Keratinocyte (primary cell): Measurements from ENCODE around the gene DPYD.

Experiments used
- EZH2 ChIP-seq: IDR thresholded peaks from one replicate; pipeline ENCODE4 v1.6.1; 2012; ENCODE audit warnings: inconsistent platforms, mild to moderate bottlenecking, low read length, moderate library complexity
- TF ChIP-seq, protein P1 (sequence below), 3 experiments: IDR thresholded peaks in 1 of 3; conservative IDR thresholded peaks in 1 of 3; optimal IDR thresholded peaks in 1 of 3; 2 replicates in 2 of 3; 3 replicates in 1 of 3; pipeline versions ENCODE3 to v1.5.1; 2011; ENCODE audit warnings: low read length in 3 of 3, mild to moderate bottlenecking in 3 of 3, moderate library complexity in 2 of 3, control low read depth in 1 of 3, inconsistent platforms in 1 of 3; ENCODE audit not compliant: insufficient read depth in 2 of 3; ENCODE audit errors: extremely low read depth in 1 of 3

DNA sequence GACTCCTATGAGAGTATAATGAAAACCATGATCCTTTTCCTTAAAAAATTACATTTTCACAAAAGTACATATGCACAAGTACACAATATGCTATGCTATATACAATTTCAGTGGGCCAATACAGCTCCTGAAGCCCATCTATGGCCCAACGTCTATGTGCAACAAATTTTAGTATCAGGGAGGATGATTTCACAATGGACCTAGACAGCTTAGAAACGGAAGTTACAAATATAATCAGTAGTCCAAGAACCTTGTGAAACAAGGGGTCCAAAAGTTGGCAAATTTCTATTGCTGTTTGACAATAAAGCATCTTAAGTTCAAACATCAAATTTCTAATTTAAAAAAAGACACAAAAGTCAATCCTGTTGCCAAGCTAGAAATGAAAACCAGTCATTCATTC is 87.0 kb downstream of the DPYD start:
- TF ChIP-seq, protein P1, sequence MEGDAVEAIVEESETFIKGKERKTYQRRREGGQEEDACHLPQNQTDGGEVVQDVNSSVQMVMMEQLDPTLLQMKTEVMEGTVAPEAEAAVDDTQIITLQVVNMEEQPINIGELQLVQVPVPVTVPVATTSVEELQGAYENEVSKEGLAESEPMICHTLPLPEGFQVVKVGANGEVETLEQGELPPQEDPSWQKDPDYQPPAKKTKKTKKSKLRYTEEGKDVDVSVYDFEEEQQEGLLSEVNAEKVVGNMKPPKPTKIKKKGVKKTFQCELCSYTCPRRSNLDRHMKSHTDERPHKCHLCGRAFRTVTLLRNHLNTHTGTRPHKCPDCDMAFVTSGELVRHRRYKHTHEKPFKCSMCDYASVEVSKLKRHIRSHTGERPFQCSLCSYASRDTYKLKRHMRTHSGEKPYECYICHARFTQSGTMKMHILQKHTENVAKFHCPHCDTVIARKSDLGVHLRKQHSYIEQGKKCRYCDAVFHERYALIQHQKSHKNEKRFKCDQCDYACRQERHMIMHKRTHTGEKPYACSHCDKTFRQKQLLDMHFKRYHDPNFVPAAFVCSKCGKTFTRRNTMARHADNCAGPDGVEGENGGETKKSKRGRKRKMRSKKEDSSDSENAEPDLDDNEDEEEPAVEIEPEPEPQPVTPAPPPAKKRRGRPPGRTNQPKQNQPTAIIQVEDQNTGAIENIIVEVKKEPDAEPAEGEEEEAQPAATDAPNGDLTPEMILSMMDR (optimal IDR thresholded peaks at IDR 0.05 in 1 of 3, IDR thresholded peaks at IDR 0.05 in 1 of 3, conservative IDR thresholded peaks at IDR 0.05 in 1 of 3; ENCODE audit: extremely low read depth in 1 of 3, insufficient read depth in 2 of 3, low read length in 3 of 3) = no peak
- no peak for TF ChIP-seq EZH2
